ENCODE data around the gene TBL1XR1. TPM values are rescaled to one million over a fixed set of nuclear protein-coding genes. Genes with fewer than 3 reads are reported as not detected.

Gene TBL1XR1
- total and polyA plus RNA-seq, 2 of the 13 experiments (the other 11 are each of a cell fraction or from before 2014, with no cell fraction given), result 57.7 to 62.5 TPM

DNA sequence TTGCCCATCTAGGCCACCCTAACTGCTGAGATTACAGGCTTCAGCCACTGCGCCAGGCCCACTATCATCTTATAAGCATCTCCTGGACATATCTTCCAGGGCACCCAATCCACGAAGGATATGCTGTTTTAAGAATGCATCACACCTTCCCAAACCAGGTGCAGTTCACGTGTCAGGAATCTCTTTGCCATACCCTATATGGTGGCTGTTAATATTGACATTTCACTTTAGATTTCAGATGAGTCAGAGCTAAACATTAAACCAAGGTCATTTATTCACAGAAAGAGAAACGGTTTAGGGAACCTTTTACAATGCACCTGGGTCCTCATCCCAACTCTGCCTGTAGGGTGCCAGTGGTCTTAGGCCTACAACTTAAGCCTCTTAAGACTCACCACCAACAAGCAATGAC, 85.7 kb downstream of the TBL1XR1 start (continued):
- TF ChIP-seq ZNF383 (CRISPR knock-in tag; IDR thresholded peaks at IDR 0.05; ENCODE audit: borderline replicate concordance) (no peak), POLR2G (IDR thresholded peaks at IDR 0.05; ENCODE audit: low read depth, low read length) (no peak), RFXANK (CRISPR knock-in tag; IDR thresholded peaks at IDR 0.05) (no peak), HOXA7 (CRISPR knock-in tag; IDR thresholded peaks at IDR 0.05) (no peak), ZNF232 (CRISPR knock-in tag; IDR thresholded peaks at IDR 0.05; ENCODE audit: borderline replicate concordance) (no peak), ZNF484 (CRISPR knock-in tag; IDR thresholded peaks at IDR 0.05; ENCODE audit: borderline replicate concordance, low read depth) (no peak), ZFYVE20 (CRISPR knock-in tag; IDR thresholded peaks at IDR 0.05; ENCODE audit: borderline replicate concordance, low read depth) (no peak), ZNF24 (IDR thresholded peaks at IDR 0.05) (0 out of 2 replicates have a peak, but pooled peaks have one; percentile 53), NFATC3 (CRISPR knock-in tag; IDR thresholded peaks at IDR 0.05) (no peak), ZNF235 (CRISPR knock-in tag; IDR thresholded peaks at IDR 0.05; ENCODE audit: borderline replicate concordance) (no peak), GFI1 (CRISPR knock-in tag; IDR thresholded peaks at IDR 0.05; ENCODE audit: borderline replicate concordance) (0 out of 2 replicates have a peak, but pooled peaks have one; percentile 30), CAMTA2 (CRISPR knock-in tag; IDR thresholded peaks at IDR 0.05; ENCODE audit: borderline replicate concordance) (no peak), SAP130 (CRISPR knock-in tag; IDR thresholded peaks at IDR 0.05; ENCODE audit: low read depth) (peak; percentile 76), ZBTB1 (CRISPR knock-in tag; IDR thresholded peaks at IDR 0.05; ENCODE audit: borderline replicate concordance) (no peak), ZMYM2 (CRISPR knock-in tag; IDR thresholded peaks at IDR 0.05) (peak; percentile 79), FOXP1 (IDR thresholded peaks at IDR 0.05) (no peak), FOXP1 (CRISPR knock-in tag; IDR thresholded peaks at IDR 0.05) (0 out of 2 replicates have a peak, but pooled peaks have one; percentile 9), SNAI1 (CRISPR knock-in tag; IDR thresholded peaks at IDR 0.05; ENCODE audit: borderline replicate concordance) (no peak), FOXK1 (CRISPR knock-in tag; IDR thresholded peaks at IDR 0.05; ENCODE audit: borderline replicate concordance, low read depth) (peak; percentile 40; the same call in 1 of the 2 replicates), ZFX (CRISPR knock-in tag; IDR thresholded peaks at IDR 0.05; ENCODE audit: low read depth) (peak; percentile 33; the same call in 1 of the 2 replicates)
- TF ChIP-seq, protein P1, sequence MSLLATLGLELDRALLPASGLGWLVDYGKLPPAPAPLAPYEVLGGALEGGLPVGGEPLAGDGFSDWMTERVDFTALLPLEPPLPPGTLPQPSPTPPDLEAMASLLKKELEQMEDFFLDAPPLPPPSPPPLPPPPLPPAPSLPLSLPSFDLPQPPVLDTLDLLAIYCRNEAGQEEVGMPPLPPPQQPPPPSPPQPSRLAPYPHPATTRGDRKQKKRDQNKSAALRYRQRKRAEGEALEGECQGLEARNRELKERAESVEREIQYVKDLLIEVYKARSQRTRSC (CRISPR knock-in tag; IDR thresholded peaks at IDR 0.05; ENCODE audit: low read depth), result no peak
- TF ChIP-seq, protein P2, sequence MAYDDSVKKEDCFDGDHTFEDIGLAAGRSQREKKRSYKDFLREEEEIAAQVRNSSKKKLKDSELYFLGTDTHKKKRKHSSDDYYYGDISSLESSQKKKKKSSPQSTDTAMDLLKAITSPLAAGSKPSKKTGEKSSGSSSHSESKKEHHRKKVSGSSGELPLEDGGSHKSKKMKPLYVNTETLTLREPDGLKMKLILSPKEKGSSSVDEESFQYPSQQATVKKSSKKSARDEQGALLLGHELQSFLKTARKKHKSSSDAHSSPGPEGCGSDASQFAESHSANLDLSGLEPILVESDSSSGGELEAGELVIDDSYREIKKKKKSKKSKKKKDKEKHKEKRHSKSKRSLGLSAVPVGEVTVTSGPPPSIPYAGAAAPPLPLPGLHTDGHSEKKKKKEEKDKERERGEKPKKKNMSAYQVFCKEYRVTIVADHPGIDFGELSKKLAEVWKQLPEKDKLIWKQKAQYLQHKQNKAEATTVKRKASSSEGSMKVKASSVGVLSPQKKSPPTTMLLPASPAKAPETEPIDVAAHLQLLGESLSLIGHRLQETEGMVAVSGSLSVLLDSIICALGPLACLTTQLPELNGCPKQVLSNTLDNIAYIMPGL (CRISPR knock-in tag; IDR thresholded peaks at IDR 0.05; ENCODE audit: borderline replicate concordance in 1 of 2, low read depth in 1 of 2), result no peak
- TF ChIP-seq, protein P3, sequence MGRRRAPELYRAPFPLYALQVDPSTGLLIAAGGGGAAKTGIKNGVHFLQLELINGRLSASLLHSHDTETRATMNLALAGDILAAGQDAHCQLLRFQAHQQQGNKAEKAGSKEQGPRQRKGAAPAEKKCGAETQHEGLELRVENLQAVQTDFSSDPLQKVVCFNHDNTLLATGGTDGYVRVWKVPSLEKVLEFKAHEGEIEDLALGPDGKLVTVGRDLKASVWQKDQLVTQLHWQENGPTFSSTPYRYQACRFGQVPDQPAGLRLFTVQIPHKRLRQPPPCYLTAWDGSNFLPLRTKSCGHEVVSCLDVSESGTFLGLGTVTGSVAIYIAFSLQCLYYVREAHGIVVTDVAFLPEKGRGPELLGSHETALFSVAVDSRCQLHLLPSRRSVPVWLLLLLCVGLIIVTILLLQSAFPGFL (CRISPR knock-in tag; IDR thresholded peaks at IDR 0.05), result no peak
- TF ChIP-seq, protein P4, sequence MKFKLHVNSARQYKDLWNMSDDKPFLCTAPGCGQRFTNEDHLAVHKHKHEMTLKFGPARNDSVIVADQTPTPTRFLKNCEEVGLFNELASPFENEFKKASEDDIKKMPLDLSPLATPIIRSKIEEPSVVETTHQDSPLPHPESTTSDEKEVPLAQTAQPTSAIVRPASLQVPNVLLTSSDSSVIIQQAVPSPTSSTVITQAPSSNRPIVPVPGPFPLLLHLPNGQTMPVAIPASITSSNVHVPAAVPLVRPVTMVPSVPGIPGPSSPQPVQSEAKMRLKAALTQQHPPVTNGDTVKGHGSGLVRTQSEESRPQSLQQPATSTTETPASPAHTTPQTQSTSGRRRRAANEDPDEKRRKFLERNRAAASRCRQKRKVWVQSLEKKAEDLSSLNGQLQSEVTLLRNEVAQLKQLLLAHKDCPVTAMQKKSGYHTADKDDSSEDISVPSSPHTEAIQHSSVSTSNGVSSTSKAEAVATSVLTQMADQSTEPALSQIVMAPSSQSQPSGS (CRISPR knock-in tag; IDR thresholded peaks at IDR 0.05), result peak; percentile 55; the same call in 1 of the 2 replicates
- TF ChIP-seq, protein P5, sequence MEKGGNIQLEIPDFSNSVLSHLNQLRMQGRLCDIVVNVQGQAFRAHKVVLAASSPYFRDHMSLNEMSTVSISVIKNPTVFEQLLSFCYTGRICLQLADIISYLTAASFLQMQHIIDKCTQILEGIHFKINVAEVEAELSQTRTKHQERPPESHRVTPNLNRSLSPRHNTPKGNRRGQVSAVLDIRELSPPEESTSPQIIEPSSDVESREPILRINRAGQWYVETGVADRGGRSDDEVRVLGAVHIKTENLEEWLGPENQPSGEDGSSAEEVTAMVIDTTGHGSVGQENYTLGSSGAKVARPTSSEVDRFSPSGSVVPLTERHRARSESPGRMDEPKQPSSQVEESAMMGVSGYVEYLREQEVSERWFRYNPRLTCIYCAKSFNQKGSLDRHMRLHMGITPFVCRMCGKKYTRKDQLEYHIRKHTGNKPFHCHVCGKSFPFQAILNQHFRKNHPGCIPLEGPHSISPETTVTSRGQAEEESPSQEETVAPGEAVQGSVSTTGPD (CRISPR knock-in tag; IDR thresholded peaks at IDR 0.05), result no peak
